LNCAP (cell line): ENCODE measurements around the gene USF2.

Experiments used
- TF ChIP-seq, protein P1 (sequence below): fragments of 450-650 bp; IDR thresholded peaks from 2 replicates; pipeline ENCODE4 v1.5.1; 2017; ENCODE audit warnings: mild to moderate bottlenecking

USF2 gene

DNA sequence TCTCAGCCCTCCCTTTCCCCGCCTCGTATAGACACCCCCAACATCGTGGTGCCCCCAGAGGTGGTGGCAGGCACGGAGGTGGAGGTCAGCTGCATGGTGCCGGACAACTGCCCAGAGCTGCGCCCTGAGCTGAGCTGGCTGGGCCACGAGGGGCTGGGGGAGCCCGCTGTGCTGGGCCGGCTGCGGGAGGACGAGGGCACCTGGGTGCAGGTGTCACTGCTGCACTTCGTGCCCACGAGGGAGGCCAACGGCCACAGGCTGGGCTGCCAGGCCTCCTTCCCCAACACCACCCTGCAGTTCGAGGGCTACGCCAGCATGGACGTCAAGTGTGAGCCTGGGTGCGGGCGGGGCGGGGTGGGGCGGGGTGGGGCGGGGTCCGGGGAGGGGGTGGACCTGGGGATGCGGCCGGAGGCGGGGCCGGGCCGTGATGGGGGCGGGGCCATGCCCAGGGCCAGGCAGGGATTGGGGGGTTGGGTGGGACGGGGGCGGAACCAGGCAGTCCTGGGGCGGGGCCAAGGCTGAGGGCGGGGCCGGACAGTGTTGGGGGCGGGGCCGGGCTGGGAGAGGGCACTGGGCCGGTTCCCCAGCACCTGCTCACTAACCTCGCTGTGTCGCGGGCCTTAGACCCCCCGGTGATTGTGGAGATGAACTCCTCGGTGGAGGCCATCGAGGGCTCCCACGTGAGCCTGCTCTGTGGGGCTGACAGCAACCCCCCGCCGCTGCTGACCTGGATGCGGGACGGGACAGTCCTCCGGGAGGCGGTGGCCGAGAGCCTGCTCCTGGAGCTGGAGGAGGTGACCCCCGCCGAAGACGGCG lies 31.0 kb downstream of the USF2 start:
- TF ChIP-seq, protein P1, sequence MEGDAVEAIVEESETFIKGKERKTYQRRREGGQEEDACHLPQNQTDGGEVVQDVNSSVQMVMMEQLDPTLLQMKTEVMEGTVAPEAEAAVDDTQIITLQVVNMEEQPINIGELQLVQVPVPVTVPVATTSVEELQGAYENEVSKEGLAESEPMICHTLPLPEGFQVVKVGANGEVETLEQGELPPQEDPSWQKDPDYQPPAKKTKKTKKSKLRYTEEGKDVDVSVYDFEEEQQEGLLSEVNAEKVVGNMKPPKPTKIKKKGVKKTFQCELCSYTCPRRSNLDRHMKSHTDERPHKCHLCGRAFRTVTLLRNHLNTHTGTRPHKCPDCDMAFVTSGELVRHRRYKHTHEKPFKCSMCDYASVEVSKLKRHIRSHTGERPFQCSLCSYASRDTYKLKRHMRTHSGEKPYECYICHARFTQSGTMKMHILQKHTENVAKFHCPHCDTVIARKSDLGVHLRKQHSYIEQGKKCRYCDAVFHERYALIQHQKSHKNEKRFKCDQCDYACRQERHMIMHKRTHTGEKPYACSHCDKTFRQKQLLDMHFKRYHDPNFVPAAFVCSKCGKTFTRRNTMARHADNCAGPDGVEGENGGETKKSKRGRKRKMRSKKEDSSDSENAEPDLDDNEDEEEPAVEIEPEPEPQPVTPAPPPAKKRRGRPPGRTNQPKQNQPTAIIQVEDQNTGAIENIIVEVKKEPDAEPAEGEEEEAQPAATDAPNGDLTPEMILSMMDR, result no peak

DNA sequence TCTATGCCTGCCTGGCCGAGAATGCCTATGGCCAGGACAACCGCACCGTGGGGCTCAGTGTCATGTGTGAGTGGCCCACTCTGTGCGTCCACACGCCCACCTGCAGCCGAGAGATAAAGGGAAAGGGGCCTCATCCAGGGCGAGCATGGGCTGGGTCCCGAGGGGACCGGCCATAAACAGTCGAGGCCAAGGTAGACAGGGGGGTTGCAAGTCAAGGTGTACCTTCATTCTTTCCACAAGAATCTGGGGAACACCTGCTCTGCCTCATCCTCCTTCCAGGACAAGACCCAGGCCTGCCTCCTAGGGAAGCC lies 31.5 kb downstream of the USF2 start:
- TF ChIP-seq, protein P1, result no peak

DNA sequence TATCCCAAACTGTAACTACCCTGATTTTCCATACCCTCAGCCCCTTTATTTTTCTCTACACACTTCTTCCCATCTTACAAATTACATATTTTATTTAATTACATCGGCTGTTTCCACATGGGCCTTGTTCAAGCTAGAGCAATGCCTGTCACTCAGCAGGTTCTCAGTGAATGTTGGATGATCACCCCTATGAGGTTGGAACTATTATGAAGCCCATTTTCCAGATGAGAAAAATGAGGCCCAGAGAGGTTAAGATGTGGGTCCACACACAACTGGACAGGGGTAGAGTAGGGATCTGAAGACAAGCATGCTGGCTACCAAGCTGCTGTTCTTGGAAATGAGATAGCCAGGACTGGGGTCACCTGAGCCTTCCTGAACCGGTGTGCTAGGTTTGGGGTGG lies 33.2 kb downstream of the USF2 start:
- TF ChIP-seq, protein P1, result no peak

DNA sequence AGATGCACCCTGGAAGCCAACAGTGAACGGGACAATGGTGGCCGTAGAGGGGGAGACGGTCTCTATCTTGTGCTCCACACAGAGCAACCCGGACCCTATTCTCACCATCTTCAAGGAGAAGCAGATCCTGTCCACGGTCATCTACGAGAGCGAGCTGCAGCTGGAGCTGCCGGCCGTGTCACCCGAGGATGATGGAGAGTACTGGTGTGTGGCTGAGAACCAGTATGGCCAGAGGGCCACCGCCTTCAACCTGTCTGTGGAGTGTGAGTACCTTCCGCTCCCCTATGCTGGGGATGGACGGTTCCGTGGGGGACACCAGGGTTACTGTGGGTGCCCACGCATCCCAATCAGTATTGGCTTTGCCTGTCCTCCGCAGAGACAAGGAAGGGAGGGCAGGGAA lies 33.7 kb downstream of the USF2 start:
- TF ChIP-seq, protein P1, result no peak

DNA sequence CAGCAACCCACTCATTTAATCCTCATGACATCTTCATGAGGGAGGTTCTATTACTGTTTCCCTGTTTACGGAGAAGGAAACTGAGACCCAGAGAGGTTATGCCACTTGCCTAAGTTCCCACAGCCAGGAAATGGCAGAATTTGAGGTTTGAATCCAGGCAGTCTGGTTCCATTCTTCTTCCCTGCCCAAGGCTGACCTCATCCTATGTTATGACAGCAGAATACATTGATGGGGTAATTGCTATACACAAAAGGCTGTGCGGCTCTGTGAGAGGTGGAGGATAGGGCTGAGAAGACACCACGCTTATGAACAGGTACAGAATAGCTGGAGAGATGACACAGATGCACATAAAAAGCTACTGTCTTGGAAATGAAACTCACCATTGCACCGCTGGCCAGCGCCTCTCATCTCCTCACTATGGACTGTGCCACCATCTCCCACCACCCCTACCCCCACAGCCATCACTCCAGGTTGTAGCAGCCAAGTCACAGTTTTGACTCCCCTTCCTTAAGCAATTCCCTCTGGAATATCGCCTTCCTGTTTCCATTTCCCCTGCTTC lies 34.7 kb downstream of the USF2 start:
- TF ChIP-seq, protein P1, result no peak

DNA sequence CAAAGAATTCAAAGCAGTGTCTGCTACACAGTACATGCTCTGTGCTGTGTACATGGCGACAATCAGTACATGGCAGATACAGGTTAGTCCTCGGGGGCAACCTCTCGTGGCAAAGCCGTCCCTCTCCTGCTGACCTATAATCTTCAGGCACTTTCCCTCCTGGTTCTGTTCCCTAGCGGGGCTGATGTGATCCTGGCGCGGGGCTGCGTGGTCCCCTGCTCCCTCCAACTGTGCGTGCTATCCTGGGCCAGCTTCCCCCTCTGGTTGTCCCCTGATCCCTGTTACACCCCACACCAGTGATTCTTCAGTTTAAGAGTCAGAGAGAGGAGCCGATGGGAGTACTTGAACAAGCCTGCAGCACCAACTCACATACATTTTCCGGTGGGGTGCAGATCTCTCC lies 35.3 kb downstream of the USF2 start:
- TF ChIP-seq, protein P1, result no peak

DNA sequence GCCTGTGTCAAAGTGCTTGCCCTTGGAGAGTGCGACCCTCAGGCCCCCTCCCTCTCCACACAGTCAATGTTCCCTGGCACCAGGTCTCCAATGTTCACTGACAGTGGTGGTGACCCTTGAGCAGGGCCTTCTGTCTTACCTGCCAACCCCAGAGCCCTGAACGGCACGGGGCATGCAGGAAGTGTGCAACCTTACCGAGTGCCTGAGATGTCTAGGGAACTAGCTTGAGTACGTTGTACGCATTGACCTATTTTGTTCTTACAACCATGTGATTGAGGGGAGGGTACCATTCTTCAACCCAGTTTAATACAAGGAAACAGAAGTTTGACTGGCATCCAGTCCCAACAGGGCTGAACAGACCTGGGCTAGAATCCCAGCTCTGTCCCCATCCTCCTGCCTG lies 36.4 kb downstream of the USF2 start:
- TF ChIP-seq, protein P1, result no peak
